Activated CD4-positive, alpha-beta T cell treated with anti-CD3 and anti-CD28 coated beads, Interleukin-2, amount 10 ng/mL, durations not matched to agents 7 days and 5 days (primary cell): ENCODE data around the gene SUN3. TPM values are rescaled to one million over a fixed set of nuclear protein-coding genes. Genes with fewer than 3 reads are reported as not detected.

Experiments used
- CTCF ChIA-PET: fragments of 350-600 bp; sonication (Branson Sonifier 250); formaldehyde crosslinking; loops from one replicate; lab custom pipeline; 2021; ENCODE audit warnings: antibody characterized with exemption; lab: Charles Lee
- POLR2A ChIA-PET: fragments of 350-600 bp; sonication (Branson Sonifier 250); formaldehyde crosslinking; loops from one replicate; lab custom pipeline; 2021; ENCODE audit warnings: antibody characterized with exemption; lab: Charles Lee
- DNase-seq: peaks from one replicate; pipeline ENCODE4 v3.0.0-alpha.2; 2020
- H3K27ac Mint-ChIP-seq: one replicate; pipeline ENCODE4 v1.8.0; 2021; ENCODE audit warnings: mild to moderate bottlenecking, moderate library complexity, mixed read lengths
- H3K27me3 Mint-ChIP-seq: one replicate; pipeline ENCODE4 v1.8.0; 2021; ENCODE audit warnings: mixed read lengths
- H3K36me3 Mint-ChIP-seq: one replicate; pipeline ENCODE4 v1.8.0; 2021; ENCODE audit warnings: low read depth, mixed read lengths
- H3K4me1 Mint-ChIP-seq: one replicate; pipeline ENCODE4 v1.8.0; 2021; ENCODE audit warnings: mixed read lengths
- H3K4me3 Mint-ChIP-seq: one replicate; pipeline ENCODE4 v1.8.0; 2021; ENCODE audit warnings: mild to moderate bottlenecking, moderate library complexity, mixed read lengths
- H3K9me3 Mint-ChIP-seq: one replicate; pipeline ENCODE4 v1.8.0; 2021; ENCODE audit warnings: mixed read lengths
- total RNA-seq, 2 experiments: library from RNA; stranded (reverse); gene quantifications; one replicate each; pipeline ENCODE4 v1.2.3, GENCODE V29; 2021

SUN3 gene
- total RNA-seq, 2 experiments from 2014 or later = 0.64 TPM; not detected in 1

DNA sequence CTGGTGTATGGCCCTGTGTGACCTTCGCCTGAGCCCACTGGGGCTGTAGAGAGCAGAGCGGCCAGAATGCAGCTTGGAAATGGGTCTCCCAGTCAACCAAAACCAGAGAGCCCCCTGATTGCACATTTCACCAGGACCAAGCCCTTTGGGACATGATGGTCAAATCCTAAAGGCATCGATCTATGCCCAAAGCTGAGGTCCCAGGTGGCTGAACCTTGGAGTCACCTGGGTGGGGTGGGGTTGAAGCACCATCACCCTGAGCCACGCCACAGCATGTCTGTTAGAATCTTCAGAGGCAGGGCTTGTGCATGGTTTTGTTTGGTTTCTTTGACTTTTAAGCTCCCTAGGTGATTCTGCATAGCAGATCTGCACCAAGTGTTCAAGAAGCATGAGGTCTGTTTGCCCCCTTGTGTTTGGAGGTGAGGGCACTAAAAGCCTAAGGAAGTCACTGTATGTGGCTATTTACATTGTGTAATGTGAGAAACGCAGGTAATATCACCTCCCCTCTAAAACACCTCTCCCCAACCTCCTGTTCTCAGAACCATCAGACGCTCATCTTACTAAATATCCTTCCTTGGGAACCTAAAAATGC is 90.2 kb downstream of the SUN3 start:
- DNase-seq = no peak
- Mint-ChIP-seq H3K27me3 (no peaks in the 10 kb centered on the region), H3K9me3 (no peaks in the 10 kb centered on the region), H3K4me1 (peaks cover 9% of the 10 kb centered on the region), H3K27ac (no peak overlapping the region), H3K4me3 (no peak overlapping the region), H3K36me3 (no peaks in the 10 kb centered on the region)
- ChIA-PET CTCF (interaction anchor here (1.2 kb wide), 1 partner anchor 183 kb away, joined by 3 read pairs; no protein-coding TSS in a partner anchor), POLR2A (no interaction called here)

- Mint-ChIP-seq H3K36me3 (no peaks in the 10 kb centered on the region), H3K9me3 (no peaks in the 10 kb centered on the region), H3K4me1 (peaks cover 9% of the 10 kb centered on the region), H3K27me3 (no peaks in the 10 kb centered on the region), H3K27ac (peak overlapping the region; percentile 43), H3K4me3 (no peak overlapping the region)
- CTCF ChIA-PET = interaction anchor here (1.2 to 2.0 kb wide), 2 partner anchors 173 to 184 kb away, joined by 3 to 5 read pairs; no protein-coding TSS in a partner anchor
- POLR2A ChIA-PET = no interaction called here
- DNase-seq = no peak
Observed at GRCh38 chr7:47937711-47938573, 91.0 kb downstream of the SUN3 start.

Other genes with a start within 250 kb of the SUN3 start
- under 1 TPM; 0.08 to 0.12 TPM for gene PKD1L1, start 80.6 kb downstream of the SUN3 start, total RNA-seq
- gene HUS1, start 49.5 kb downstream of the SUN3 start, total RNA-seq = 10 to 100 TPM; 38.5 to 39.4 TPM
- gene C7orf57, start 6.4 kb upstream of the SUN3 start, total RNA-seq = under 1 TPM; 0.10 to 0.21 TPM
- 100 to 1,000 TPM; 100 to 114 TPM for gene UPP1, start 60.2 kb upstream of the SUN3 start, total RNA-seq
- under 1 TPM; 0.07 to 0.19 TPM for gene ABCA13, start 142.4 kb upstream of the SUN3 start, total RNA-seq